Mesenchymal stem cell (in vitro differentiated cells and primary cell): ENCODE measurements around the gene PRKG1.
A peak's percentile ranks its signal among the peaks of the same experiment; 100 is the strongest.
"Not testable (repeated sequence)": the region's sequence is repeated elsewhere in the genome, so short reads cannot be mapped to it uniquely, and the experiment has no call there.

ENCODE experiments used
- DNase-seq: peaks from one replicate; pipeline ENCODE4 v3.0.0-alpha.2; 2013
- H2AFZ ChIP-seq: one replicate; pipeline ENCODE4 v1.6.1; 2013; ENCODE audit warnings: low read depth, mild to moderate bottlenecking, control low read depth, inconsistent platforms, low read length, moderate library complexity
- H2AK5ac ChIP-seq: 2 replicates; pipeline ENCODE4 v1.6.1; 2013; ENCODE audit warnings: low read length, moderate library complexity, mild to moderate bottlenecking, inconsistent platforms; ENCODE audit not compliant: severe bottlenecking
- H2BK120ac ChIP-seq: one replicate; pipeline ENCODE4 v1.6.1; 2013; ENCODE audit warnings: low read depth, mild to moderate bottlenecking, inconsistent platforms, low read length, moderate library complexity
- H2BK12ac ChIP-seq, 2 experiments: one replicate each; pipeline ENCODE4 v1.6.1; 2013; ENCODE audit warnings: inconsistent platforms in 2 of 2, low read length in 2 of 2, mild to moderate bottlenecking in 2 of 2, moderate library complexity in 2 of 2, control low read depth in 1 of 2
- H2BK15ac ChIP-seq: one replicate; pipeline ENCODE4 v1.6.1; 2013; ENCODE audit warnings: mild to moderate bottlenecking, low read depth, inconsistent platforms; ENCODE audit not compliant: poor library complexity, severe bottlenecking
- H2BK5ac ChIP-seq: 2 replicates; pipeline ENCODE4 v1.6.1; 2013; ENCODE audit warnings: low read depth, mild to moderate bottlenecking, low read length, control low read depth, inconsistent platforms; ENCODE audit not compliant: poor library complexity, severe bottlenecking
- H3K14ac ChIP-seq, 2 experiments: one replicate each; pipeline ENCODE4 v1.6.1; 2013; ENCODE audit warnings: inconsistent platforms in 2 of 2, low read length in 2 of 2, control low read depth in 1 of 2, mild to moderate bottlenecking in 1 of 2, moderate library complexity in 1 of 2
- H3K18ac ChIP-seq, 2 experiments: one replicate each; pipeline ENCODE4 v1.6.1; 2013; ENCODE audit warnings: inconsistent platforms in 2 of 2, low read length in 2 of 2, control low read depth in 1 of 2, low read depth in 1 of 2, mild to moderate bottlenecking in 1 of 2
- H3K23ac ChIP-seq, 2 experiments: one replicate each; pipeline ENCODE4 v1.6.1; 2013; ENCODE audit warnings: inconsistent platforms in 2 of 2, low read length in 2 of 2, mild to moderate bottlenecking in 2 of 2, moderate library complexity in 2 of 2, control low read depth in 1 of 2
- H3K27ac ChIP-seq: 2 replicates; pipeline ENCODE4 v1.5.1; 2013; ENCODE audit warnings: mild to moderate bottlenecking, moderate library complexity, low read length, control low read depth, inconsistent platforms; ENCODE audit not compliant: poor library complexity, severe bottlenecking
- H3K27me3 ChIP-seq, 2 experiments: 2 replicates each; pipeline versions ENCODE4 v1.6.1 to v1.7.0; 2013; ENCODE audit warnings: low read length in 2 of 2, mild to moderate bottlenecking in 2 of 2, moderate library complexity in 2 of 2, control low read depth in 1 of 2, inconsistent platforms in 1 of 2; ENCODE audit not compliant: control insufficient read depth in 1 of 2, insufficient read depth in 1 of 2
- H3K36me3 ChIP-seq, 2 experiments: 2 replicates each; pipeline versions ENCODE4 v1.6.1 to v1.7.0; 2013; ENCODE audit warnings: low read length in 2 of 2, control low read depth in 1 of 2, inconsistent platforms in 1 of 2, low read depth in 1 of 2, mild to moderate bottlenecking in 1 of 2; ENCODE audit not compliant: insufficient read depth in 2 of 2, control insufficient read depth in 1 of 2
- H3K4ac ChIP-seq, 2 experiments: one replicate each; pipeline ENCODE4 v1.6.1; 2013; ENCODE audit warnings: inconsistent platforms in 2 of 2, low read length in 2 of 2, mild to moderate bottlenecking in 2 of 2, moderate library complexity in 2 of 2, control low read depth in 1 of 2, low read depth in 1 of 2
- H3K4me1 ChIP-seq: 2 replicates; pipeline ENCODE4 v1.6.1; 2013; ENCODE audit warnings: low read depth, low read length, control low read depth; ENCODE audit not compliant: control insufficient read depth, insufficient read depth
- H3K4me2 ChIP-seq: 2 replicates; pipeline ENCODE4 v1.6.1; 2013; ENCODE audit warnings: low read length, mild to moderate bottlenecking, inconsistent platforms; ENCODE audit not compliant: poor library complexity, severe bottlenecking
- H3K4me3 ChIP-seq, 2 experiments: 2 replicates each; pipeline versions ENCODE4 v1.5.1 to v1.7.0; 2013; ENCODE audit warnings: low read length in 2 of 2, mild to moderate bottlenecking in 2 of 2, control low read depth in 1 of 2, low read depth in 1 of 2; ENCODE audit not compliant: insufficient read depth in 1 of 2
- H3K79me1 ChIP-seq: replicated peaks from 2 replicates; pipeline ENCODE4 v1.6.1; 2013; ENCODE audit warnings: mild to moderate bottlenecking, control low read depth, low read length, inconsistent platforms; ENCODE audit not compliant: poor library complexity, severe bottlenecking
- H3K9ac ChIP-seq: 2 replicates; pipeline ENCODE4 v1.7.0; 2013; ENCODE audit warnings: mild to moderate bottlenecking, low read length, moderate library complexity
- H3K9me3 ChIP-seq: 2 replicates; pipeline ENCODE4 v1.7.0; 2013; ENCODE audit warnings: mild to moderate bottlenecking, low read length; ENCODE audit not compliant: control insufficient read depth
- H4K8ac ChIP-seq: one replicate; pipeline ENCODE4 v1.6.1; 2013; ENCODE audit warnings: inconsistent platforms, mild to moderate bottlenecking, low read length, moderate library complexity
- H4K91ac ChIP-seq: one replicate; pipeline ENCODE4 v1.6.1; 2013; ENCODE audit warnings: mild to moderate bottlenecking, low read length, inconsistent platforms
- WGBS: methylation state at CpG from one replicate; pipeline ENCODE4 v1.1.7; 2013; ENCODE audit warnings: mixed read lengths; 5-methylcytosine and 5-hydroxymethylcytosine counted together

PRKG1 gene

GRCh38 chr10:51163380-51164049 is 89.2 kb downstream of the PRKG1 start:
- H2AK5ac ChIP-seq, DNase-seq, H3K4me2 ChIP-seq, H2BK15ac ChIP-seq, H3K9me3 ChIP-seq, H3K9ac ChIP-seq, H3K27ac ChIP-seq, H3K4me1 ChIP-seq, H2BK120ac ChIP-seq, H2BK12ac ChIP-seq, H4K8ac ChIP-seq, H3K4me3 ChIP-seq, H3K23ac ChIP-seq, H2BK5ac ChIP-seq, H3K79me1 ChIP-seq, H4K91ac ChIP-seq, H3K36me3 ChIP-seq, H3K4ac ChIP-seq, H3K14ac ChIP-seq, H2AFZ ChIP-seq, H3K27me3 ChIP-seq, H3K18ac ChIP-seq: not testable (repeated sequence)
- WGBS = 93% methylated on average over 30 of the region's 30 CpGs

GRCh38 chr10:51168086-51168815 is 94.0 kb downstream of the PRKG1 start:
- H3K4me3 ChIP-seq = no peak overlapping the region
- no peak overlapping the region for H3K4me2 ChIP-seq
- no peak overlapping the region for H3K14ac ChIP-seq
- H3K79me1 ChIP-seq = no peaks in the 10 kb centered on the region
- no peak overlapping the region for H2AK5ac ChIP-seq
- no peaks in the 10 kb centered on the region for H3K27me3 ChIP-seq
- no peak overlapping the region for H2BK15ac ChIP-seq
- no peak overlapping the region for H4K91ac ChIP-seq
- no CpG with 5 or more reads among the region's 2 CpGs for WGBS
- no peak overlapping the region for H2BK120ac ChIP-seq
- H3K4ac ChIP-seq = no peak overlapping the region
- no peak overlapping the region for H3K27ac ChIP-seq
- H3K9me3 ChIP-seq = no peaks in the 10 kb centered on the region
- H3K36me3 ChIP-seq = no peaks in the 10 kb centered on the region
- H2BK12ac ChIP-seq = no peak overlapping the region
- no peak overlapping the region for H4K8ac ChIP-seq
- no peak overlapping the region for H2BK5ac ChIP-seq
- no peak overlapping the region for H3K9ac ChIP-seq
- no peak for DNase-seq
- H2AFZ ChIP-seq = no peak overlapping the region
- no peak overlapping the region for H3K23ac ChIP-seq
- no peaks in the 10 kb centered on the region for H3K4me1 ChIP-seq
- H3K18ac ChIP-seq = no peak overlapping the region

GRCh38 chr10:51169111-51169510 is 94.8 kb downstream of the PRKG1 start:
- Histone ChIP-seq H2AFZ (no peak overlapping the region), H3K23ac (no peak overlapping the region), H3K79me1 (no peaks in the 10 kb centered on the region), H2BK15ac (no peak overlapping the region), H2BK120ac (no peak overlapping the region), H3K27me3 (no peaks in the 10 kb centered on the region), H3K4me2 (no peak overlapping the region), H3K18ac (no peak overlapping the region), H3K4ac (no peak overlapping the region), H3K9me3 (no peaks in the 10 kb centered on the region), H3K9ac (no peak overlapping the region), H3K36me3 (no peaks in the 10 kb centered on the region), H3K4me3 (no peak overlapping the region), H3K4me1 (no peaks in the 10 kb centered on the region), H3K27ac (no peak overlapping the region), H2AK5ac (no peak overlapping the region), H4K91ac (no peak overlapping the region), H4K8ac (no peak overlapping the region), H3K14ac (no peak overlapping the region), H2BK12ac (no peak overlapping the region), H2BK5ac (no peak overlapping the region)
- no CpG with 5 or more reads among the region's 1 CpG for WGBS
- no peak for DNase-seq

- Histone ChIP-seq H2AK5ac (no peak overlapping the region), H3K4me2 (no peak overlapping the region), H3K9ac (peak overlapping the region; percentile 17), H2BK120ac (no peak overlapping the region), H3K18ac (no peak overlapping the region), H3K36me3 (no peaks in the 10 kb centered on the region), H3K79me1 (no peaks in the 10 kb centered on the region), H3K9me3 (no peaks in the 10 kb centered on the region), H3K27ac (no peak overlapping the region), H3K4me1 (no peaks in the 10 kb centered on the region), H3K4me3 (no peak overlapping the region), H2AFZ (no peak overlapping the region), H2BK12ac (no peak overlapping the region), H2BK15ac (no peak overlapping the region), H3K4ac (no peak overlapping the region), H3K23ac (no peak overlapping the region), H3K14ac (no peak overlapping the region), H3K27me3 (no peaks in the 10 kb centered on the region), H4K8ac (no peak overlapping the region), H4K91ac (no peak overlapping the region), H2BK5ac (no peak overlapping the region)
- 82% methylated on average over 2 of the region's 2 CpGs for WGBS
- no peak for DNase-seq
Measured at GRCh38 chr10:51170518-51171245, 96.4 kb downstream of the PRKG1 start.
